Mesothelial cell of epicardium (in vitro differentiated cells): ENCODE measurements around the gene UBL7. TPM values are rescaled to one million over a fixed set of nuclear protein-coding genes. Genes with fewer than 3 reads are reported as not detected.

Source experiments
- DNase-seq, 2 experiments: peaks; one replicate each; pipeline ENCODE4 v3.0.0; 2021; ENCODE audit warnings: low spot score in 2 of 2; ENCODE audit not compliant: unreplicated experiment in 2 of 2
- H3K27ac Mint-ChIP-seq: 2 replicates; pipeline ENCODE4 v1.8.0; 2021; ENCODE audit warnings: mixed read lengths
- H3K27me3 Mint-ChIP-seq: 2 replicates; pipeline ENCODE4 v1.8.0; 2021; ENCODE audit warnings: low read depth, mixed read lengths
- H3K36me3 Mint-ChIP-seq: 2 replicates; pipeline ENCODE4 v1.8.0; 2021; ENCODE audit warnings: mixed read lengths
- H3K4me1 Mint-ChIP-seq: 2 replicates; pipeline ENCODE4 v1.8.0; 2021; ENCODE audit warnings: mixed read lengths
- H3K4me3 Mint-ChIP-seq: 2 replicates; pipeline ENCODE4 v1.8.0; 2021; ENCODE audit warnings: mild to moderate bottlenecking, moderate library complexity, mixed read lengths
- H3K9me3 Mint-ChIP-seq: 2 replicates; pipeline ENCODE4 v1.8.0; 2021; ENCODE audit warnings: mixed read lengths
- total RNA-seq: library from RNA; stranded (reverse); gene quantifications from 3 replicates; pipeline ENCODE4 v1.2.1, GENCODE V29; 2021
- TF ChIP-seq, protein P1 (sequence below): fragments of 200-600 bp; sonication (generic); IDR thresholded peaks from one replicate; pipeline ENCODE4 v1.5.0; 2021; ENCODE audit warnings: antibody characterized with exemption; ENCODE audit not compliant: unreplicated experiment

The UBL7 gene
- total RNA-seq, 1 donor from 2014 or later: 43.2 TPM

DNA sequence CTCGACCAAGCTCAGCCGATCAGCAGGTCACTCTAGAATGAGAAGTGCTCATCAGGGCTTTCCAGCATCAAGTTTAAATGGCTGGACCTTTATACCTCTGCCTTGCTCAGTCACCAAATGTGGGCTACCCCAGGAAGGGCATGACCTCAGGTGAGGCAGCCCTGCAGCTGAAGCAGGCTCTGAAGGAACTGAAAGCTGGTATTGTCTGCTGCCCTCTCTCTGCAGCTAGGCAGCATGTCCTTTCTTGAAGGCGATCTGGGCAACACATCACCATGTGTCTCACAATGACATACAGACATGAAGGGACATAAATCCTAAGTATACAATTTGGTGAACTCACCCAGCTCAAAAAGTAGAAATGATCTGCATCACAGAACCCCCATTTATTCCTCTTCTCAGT is 41.3 kb upstream of the UBL7 start:
- no peak for DNase-seq
- Mint-ChIP-seq H3K27ac (no peak overlapping the region), H3K27me3 (no peaks in the 10 kb centered on the region), H3K4me3 (no peak overlapping the region), H3K36me3 (peaks cover 12% of the 10 kb centered on the region), H3K9me3 (peaks cover 4% of the 10 kb centered on the region), H3K4me1 (no peaks in the 10 kb centered on the region)
- TF ChIP-seq, protein P1, sequence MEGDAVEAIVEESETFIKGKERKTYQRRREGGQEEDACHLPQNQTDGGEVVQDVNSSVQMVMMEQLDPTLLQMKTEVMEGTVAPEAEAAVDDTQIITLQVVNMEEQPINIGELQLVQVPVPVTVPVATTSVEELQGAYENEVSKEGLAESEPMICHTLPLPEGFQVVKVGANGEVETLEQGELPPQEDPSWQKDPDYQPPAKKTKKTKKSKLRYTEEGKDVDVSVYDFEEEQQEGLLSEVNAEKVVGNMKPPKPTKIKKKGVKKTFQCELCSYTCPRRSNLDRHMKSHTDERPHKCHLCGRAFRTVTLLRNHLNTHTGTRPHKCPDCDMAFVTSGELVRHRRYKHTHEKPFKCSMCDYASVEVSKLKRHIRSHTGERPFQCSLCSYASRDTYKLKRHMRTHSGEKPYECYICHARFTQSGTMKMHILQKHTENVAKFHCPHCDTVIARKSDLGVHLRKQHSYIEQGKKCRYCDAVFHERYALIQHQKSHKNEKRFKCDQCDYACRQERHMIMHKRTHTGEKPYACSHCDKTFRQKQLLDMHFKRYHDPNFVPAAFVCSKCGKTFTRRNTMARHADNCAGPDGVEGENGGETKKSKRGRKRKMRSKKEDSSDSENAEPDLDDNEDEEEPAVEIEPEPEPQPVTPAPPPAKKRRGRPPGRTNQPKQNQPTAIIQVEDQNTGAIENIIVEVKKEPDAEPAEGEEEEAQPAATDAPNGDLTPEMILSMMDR: no peak

GRCh38 chr15:74500401-74500800 is 39.4 kb upstream of the UBL7 start:
- H3K27me3 Mint-ChIP-seq: no peaks in the 10 kb centered on the region
- H3K4me3 Mint-ChIP-seq: no peak overlapping the region
- peaks cover 12% of the 10 kb centered on the region for H3K36me3 Mint-ChIP-seq
- no peaks in the 10 kb centered on the region for H3K4me1 Mint-ChIP-seq
- H3K9me3 Mint-ChIP-seq: peaks cover 4% of the 10 kb centered on the region
- DNase-seq: no peak
- TF ChIP-seq, protein P1: no peak
- H3K27ac Mint-ChIP-seq: no peak overlapping the region

DNA sequence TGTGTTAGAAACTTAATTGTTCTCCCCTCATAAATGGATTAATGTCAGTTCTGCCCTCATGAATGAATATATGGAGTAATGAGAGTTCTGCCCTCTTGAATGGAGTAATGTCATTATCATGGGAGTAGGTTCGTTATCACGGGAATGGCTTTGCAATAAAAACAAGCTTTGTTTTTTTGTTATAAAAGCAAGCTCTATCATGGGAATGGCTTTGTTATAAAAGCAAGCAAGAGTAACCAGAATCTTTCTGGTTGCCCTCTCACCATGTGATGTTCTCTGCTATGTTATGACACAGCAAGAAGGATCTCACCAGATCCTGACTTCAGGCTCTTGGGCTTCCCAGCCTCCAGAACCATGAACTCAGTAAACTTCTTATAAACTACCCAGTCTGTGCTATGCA is 38.4 kb upstream of the UBL7 start:
- peaks cover 4% of the 10 kb centered on the region for H3K9me3 Mint-ChIP-seq
- no peaks in the 10 kb centered on the region for H3K4me1 Mint-ChIP-seq
- peaks cover 7% of the 10 kb centered on the region for H3K36me3 Mint-ChIP-seq
- H3K4me3 Mint-ChIP-seq: no peak overlapping the region
- TF ChIP-seq, protein P1: no peak
- H3K27me3 Mint-ChIP-seq: no peaks in the 10 kb centered on the region
- DNase-seq: no peak
- no peak overlapping the region for H3K27ac Mint-ChIP-seq

DNA sequence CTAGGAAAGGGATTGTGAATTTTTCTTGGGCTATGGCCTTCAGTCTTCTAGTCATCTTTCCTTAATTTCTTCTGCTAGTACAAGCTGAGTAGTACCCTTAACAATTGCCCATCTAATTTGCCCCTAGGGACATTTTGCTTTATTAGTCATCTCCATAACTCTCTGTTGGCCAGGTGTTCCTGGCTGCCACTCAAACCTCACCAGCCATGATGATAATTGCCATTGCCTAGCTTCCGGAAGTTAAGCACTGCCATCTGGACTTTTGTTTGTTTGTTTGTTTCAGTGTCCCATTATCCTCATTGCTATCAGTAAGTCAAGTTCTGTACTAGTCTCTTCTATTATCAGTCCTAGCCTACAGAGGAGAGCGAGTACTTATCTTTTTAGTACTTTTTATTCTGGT is 36.6 kb upstream of the UBL7 start:
- Mint-ChIP-seq H3K4me3 (no peak overlapping the region), H3K27me3 (no peaks in the 10 kb centered on the region), H3K36me3 (no peaks in the 10 kb centered on the region), H3K9me3 (no peaks in the 10 kb centered on the region), H3K4me1 (no peaks in the 10 kb centered on the region), H3K27ac (no peak overlapping the region)
- TF ChIP-seq, protein P1: no peak
- DNase-seq: no peak

DNA sequence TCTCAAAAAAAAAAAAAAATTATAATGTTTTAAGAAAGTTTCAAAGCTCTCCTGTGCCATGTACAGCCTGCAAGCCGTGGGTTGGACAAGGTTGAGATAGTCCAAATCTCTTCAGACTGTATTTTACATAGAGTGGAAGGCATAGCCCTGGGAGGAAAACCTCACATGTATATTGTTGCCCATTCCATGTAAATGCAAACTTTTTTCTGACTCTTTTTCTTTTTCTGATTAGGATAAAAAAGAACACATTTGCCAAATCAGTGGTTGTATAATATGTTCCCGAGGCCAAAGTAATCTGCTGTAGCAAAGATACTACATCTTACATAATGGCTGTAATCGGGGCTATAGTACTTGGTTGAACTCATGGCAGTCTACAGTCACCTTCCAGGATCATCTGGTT is 35.7 kb upstream of the UBL7 start:
- H3K36me3 Mint-ChIP-seq: no peaks in the 10 kb centered on the region
- H3K27me3 Mint-ChIP-seq: no peaks in the 10 kb centered on the region
- no peak overlapping the region for H3K4me3 Mint-ChIP-seq
- no peak for DNase-seq
- no peaks in the 10 kb centered on the region for H3K4me1 Mint-ChIP-seq
- TF ChIP-seq, protein P1: no peak
- no peaks in the 10 kb centered on the region for H3K9me3 Mint-ChIP-seq
- no peak overlapping the region for H3K27ac Mint-ChIP-seq

- H3K36me3 Mint-ChIP-seq: peaks cover 1% of the 10 kb centered on the region
- peak overlapping the region; percentile 11 for H3K4me3 Mint-ChIP-seq
- peak overlapping the region; percentile 60 for H3K27ac Mint-ChIP-seq
- no peak for DNase-seq
- H3K9me3 Mint-ChIP-seq: no peaks in the 10 kb centered on the region
- peaks cover 4% of the 10 kb centered on the region for H3K4me1 Mint-ChIP-seq
- TF ChIP-seq, protein P1: no peak
- no peaks in the 10 kb centered on the region for H3K27me3 Mint-ChIP-seq
Measured at GRCh38 chr15:74490339-74490689, 29.4 kb upstream of the UBL7 start.
